Esophagus squamous epithelium (tissue), 4 donors: ENCODE data around the gene ANKS1B.

Experiments
- CTCF ChIP-seq, 6 experiments: fragments of 450-650 bp in 4 of 6; fragments of 200-600 bp in 2 of 6; sonication (generic) in 2 of 6; IDR thresholded peaks; one replicate each; pipeline ENCODE4 v1.5.1; 2016 to 2019; ENCODE audit warnings: antibody characterized with exemption in 6 of 6, mild to moderate bottlenecking in 4 of 6, moderate library complexity in 4 of 6
- POLR2A ChIP-seq, 4 donors: fragments of 450-650 bp; IDR thresholded peaks; one replicate each; pipeline ENCODE4 v1.6.1; 2017; ENCODE audit warnings: antibody characterized with exemption in 4 of 4, mild to moderate bottlenecking in 4 of 4, moderate library complexity in 3 of 4

GRCh38 chr12:98980508-98980907 lies 1004.2 kb downstream of the ANKS1B start:
- no peak for TF ChIP-seq CTCF (IDR thresholded peaks at IDR 0.05)
- TF ChIP-seq POLR2A (IDR thresholded peaks at IDR 0.05): no peak
